ENCODE measurements around the gene RANBP10.

The RANBP10 gene

GRCh38 chr16:67825906-67826305 lies 19.5 kb upstream of the RANBP10 start:
- no peak overlapping the region for H3K4me3 ChIP-seq (ENCODE audit: low read depth, low read length)
- no peak for DNase-seq (ENCODE audit: low read depth)
- TF ChIP-seq CTCF (conservative IDR thresholded peaks at IDR 0.05; ENCODE audit: low read depth, low read length) = no peak

- TF ChIP-seq CTCF (conservative IDR thresholded peaks at IDR 0.05; ENCODE audit: low read depth, low read length) = no peak
- DNase-seq (ENCODE audit: low read depth) = no peak
- H3K4me3 ChIP-seq (ENCODE audit: low read depth, low read length) = no peak overlapping the region
Observed at GRCh38 chr16:67825119-67825518, 18.8 kb upstream of the RANBP10 start.

- no peak for TF ChIP-seq CTCF (conservative IDR thresholded peaks at IDR 0.05; ENCODE audit: low read depth, low read length)
- peak; percentile 34 for DNase-seq (ENCODE audit: low read depth)
- no peak overlapping the region for H3K4me3 ChIP-seq (ENCODE audit: low read depth, low read length)
Observed at GRCh38 chr16:67822511-67822910, 16.2 kb upstream of the RANBP10 start.

- no peak overlapping the region for H3K4me3 ChIP-seq (ENCODE audit: low read depth, low read length)
- TF ChIP-seq CTCF (conservative IDR thresholded peaks at IDR 0.05; ENCODE audit: low read depth, low read length) = no peak
- no peak for DNase-seq (ENCODE audit: low read depth)
Observed at GRCh38 chr16:67820608-67821259, 14.4 kb upstream of the RANBP10 start.

GRCh38 chr16:67814567-67814966 lies 8.2 kb upstream of the RANBP10 start:
- H3K4me3 ChIP-seq (ENCODE audit: low read depth, low read length) = no peak overlapping the region
- DNase-seq (ENCODE audit: low read depth) = no peak
- no peak for TF ChIP-seq CTCF (conservative IDR thresholded peaks at IDR 0.05; ENCODE audit: low read depth, low read length)

GRCh38 chr16:67811899-67812298 lies 5.5 kb upstream of the RANBP10 start:
- TF ChIP-seq CTCF (conservative IDR thresholded peaks at IDR 0.05; ENCODE audit: low read depth, low read length) = no peak
- H3K4me3 ChIP-seq (ENCODE audit: low read depth, low read length) = no peak overlapping the region
- no peak for DNase-seq (ENCODE audit: low read depth)

- no peak for DNase-seq (ENCODE audit: low read depth)
- TF ChIP-seq CTCF (conservative IDR thresholded peaks at IDR 0.05; ENCODE audit: low read depth, low read length) = peak; percentile 18
- H3K4me3 ChIP-seq (ENCODE audit: low read depth, low read length) = peak overlapping the region; percentile 91
Observed at GRCh38 chr16:67807148-67807682, 855 bp upstream of the RANBP10 start.
